A673 (cell line): ENCODE results near the gene NOL12.

Experiments
- EZH2 ChIP-seq: fragments of 200-600 bp; sonication (generic); IDR thresholded peaks from 2 replicates; pipeline ENCODE4 v1.6.1; 2017; ENCODE audit warnings: borderline replicate concordance, low read depth, mild to moderate bottlenecking, mixed read lengths, antibody characterized with exemption, low read length; ENCODE audit not compliant: poor library complexity, severe bottlenecking
- TF ChIP-seq, protein P1 (sequence below): fragments of 300-800, 200-600 bp; sonication (generic); conservative IDR thresholded peaks from 2 replicates; pipeline ENCODE4 v1.5.1; 2017; ENCODE audit warnings: low read depth, mild to moderate bottlenecking, antibody characterized with exemption, low read length, moderate library complexity, mixed read lengths

DNA sequence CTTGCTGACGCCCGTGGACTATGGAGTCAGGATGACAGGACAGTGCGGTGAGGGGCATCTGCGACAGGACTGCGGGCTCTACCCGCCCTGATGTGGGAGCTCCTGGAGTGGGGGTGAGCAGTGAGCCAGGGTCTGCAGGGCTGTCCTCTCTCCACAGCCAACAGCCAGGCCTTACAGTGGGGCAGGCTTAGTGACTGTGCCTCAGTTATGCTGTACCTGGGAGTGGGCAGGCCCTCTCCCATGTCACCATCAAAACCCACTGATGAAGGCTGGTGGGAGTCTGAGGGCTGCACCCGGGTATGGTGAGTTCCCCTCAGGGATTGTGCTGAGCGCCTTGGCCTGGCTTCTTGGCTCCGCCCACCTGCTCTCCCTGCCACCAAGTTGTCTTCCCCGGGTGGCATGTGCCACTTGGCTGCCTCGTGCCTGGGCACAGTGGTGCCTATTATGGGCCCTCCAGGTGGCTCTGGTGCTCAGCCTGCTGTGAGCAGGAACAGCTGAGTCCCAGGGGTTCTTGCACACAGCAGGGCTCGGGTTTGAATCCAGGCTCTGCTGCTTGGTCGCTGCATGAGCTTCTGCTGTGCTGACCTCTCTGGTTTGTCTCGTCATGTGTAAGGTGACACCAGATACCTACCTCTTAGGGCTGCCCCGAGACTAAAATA is 6.6 kb downstream of the NOL12 start:
- TF ChIP-seq, protein P1, sequence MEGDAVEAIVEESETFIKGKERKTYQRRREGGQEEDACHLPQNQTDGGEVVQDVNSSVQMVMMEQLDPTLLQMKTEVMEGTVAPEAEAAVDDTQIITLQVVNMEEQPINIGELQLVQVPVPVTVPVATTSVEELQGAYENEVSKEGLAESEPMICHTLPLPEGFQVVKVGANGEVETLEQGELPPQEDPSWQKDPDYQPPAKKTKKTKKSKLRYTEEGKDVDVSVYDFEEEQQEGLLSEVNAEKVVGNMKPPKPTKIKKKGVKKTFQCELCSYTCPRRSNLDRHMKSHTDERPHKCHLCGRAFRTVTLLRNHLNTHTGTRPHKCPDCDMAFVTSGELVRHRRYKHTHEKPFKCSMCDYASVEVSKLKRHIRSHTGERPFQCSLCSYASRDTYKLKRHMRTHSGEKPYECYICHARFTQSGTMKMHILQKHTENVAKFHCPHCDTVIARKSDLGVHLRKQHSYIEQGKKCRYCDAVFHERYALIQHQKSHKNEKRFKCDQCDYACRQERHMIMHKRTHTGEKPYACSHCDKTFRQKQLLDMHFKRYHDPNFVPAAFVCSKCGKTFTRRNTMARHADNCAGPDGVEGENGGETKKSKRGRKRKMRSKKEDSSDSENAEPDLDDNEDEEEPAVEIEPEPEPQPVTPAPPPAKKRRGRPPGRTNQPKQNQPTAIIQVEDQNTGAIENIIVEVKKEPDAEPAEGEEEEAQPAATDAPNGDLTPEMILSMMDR: no peak
- no peak for TF ChIP-seq EZH2
